ENCODE measurements around the gene UTS2R.

DNA sequence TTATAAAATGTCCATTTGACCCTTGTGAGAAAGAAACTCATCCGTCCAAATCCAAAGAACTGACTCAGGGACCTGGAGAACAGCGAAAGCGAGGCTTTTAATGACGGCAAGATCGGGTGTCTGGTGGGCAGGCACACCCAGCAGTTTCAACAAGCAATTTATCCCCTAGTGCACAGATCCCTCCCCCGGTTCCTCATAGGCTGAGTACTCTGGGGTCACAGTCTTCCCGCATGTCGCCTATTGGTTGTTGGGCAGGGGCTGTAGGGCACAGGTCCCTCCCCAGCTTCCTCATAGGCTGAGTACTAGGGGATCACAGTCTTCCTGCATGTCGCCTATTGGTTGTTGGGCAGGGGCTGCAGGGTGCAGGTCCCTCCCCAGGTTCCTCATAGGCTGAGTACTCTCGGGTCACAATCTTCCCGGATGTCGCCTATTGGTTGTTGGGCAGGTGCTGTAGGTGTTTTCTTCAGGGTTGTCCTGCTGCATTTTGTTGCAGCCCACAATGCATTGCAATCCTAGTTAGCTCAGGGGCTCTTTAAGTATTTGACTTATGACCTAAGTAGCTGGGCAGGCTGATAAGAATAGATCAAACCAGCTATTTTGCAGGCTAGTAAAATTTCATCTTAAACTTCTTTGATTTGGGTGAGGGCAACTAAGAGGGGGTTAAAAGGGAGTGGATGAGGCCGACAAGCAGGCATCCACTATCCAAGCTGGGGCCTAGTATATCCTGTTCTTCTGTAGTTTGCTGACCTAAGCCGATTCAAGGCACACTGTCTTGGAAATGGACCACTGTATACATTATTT lies 3.6 kb upstream of the UTS2R start:
- TF ChIP-seq, protein P1, sequence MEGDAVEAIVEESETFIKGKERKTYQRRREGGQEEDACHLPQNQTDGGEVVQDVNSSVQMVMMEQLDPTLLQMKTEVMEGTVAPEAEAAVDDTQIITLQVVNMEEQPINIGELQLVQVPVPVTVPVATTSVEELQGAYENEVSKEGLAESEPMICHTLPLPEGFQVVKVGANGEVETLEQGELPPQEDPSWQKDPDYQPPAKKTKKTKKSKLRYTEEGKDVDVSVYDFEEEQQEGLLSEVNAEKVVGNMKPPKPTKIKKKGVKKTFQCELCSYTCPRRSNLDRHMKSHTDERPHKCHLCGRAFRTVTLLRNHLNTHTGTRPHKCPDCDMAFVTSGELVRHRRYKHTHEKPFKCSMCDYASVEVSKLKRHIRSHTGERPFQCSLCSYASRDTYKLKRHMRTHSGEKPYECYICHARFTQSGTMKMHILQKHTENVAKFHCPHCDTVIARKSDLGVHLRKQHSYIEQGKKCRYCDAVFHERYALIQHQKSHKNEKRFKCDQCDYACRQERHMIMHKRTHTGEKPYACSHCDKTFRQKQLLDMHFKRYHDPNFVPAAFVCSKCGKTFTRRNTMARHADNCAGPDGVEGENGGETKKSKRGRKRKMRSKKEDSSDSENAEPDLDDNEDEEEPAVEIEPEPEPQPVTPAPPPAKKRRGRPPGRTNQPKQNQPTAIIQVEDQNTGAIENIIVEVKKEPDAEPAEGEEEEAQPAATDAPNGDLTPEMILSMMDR (IDR thresholded peaks at IDR 0.05) = no peak
- no peak for TF ChIP-seq POLR2A (IDR thresholded peaks at IDR 0.05)
